ENCODE measurements around the gene VPS26B. TPM values are rescaled to one million over a fixed set of nuclear protein-coding genes. Genes with fewer than 3 reads are reported as not detected.

VPS26B gene
- total and polyA plus RNA-seq, 9 of the 15 experiments (the other 6 are each of a cell fraction or from before 2014, with no cell fraction given): 3.5 to 43.3 (median 27.4) TPM

DNA sequence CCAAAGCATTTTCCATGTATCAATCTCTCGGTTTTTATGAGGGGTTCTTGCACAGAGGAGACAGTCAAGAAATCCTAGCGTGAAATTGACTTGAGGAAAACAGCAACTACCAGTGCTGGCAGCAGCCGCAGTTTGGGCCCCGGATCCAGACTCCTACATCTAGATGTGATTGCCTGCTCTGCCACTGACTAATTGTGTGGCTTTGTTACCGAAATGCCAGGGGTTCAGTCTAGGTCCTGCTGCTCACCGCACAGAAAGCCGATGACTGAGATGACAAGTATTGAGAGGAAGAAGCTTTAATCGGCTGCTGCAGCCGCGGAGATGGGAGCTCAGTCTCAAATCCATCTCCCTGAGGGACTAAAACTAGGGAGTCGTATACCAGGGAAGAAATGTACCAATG lies 43.5 kb downstream of the VPS26B start (continued):
- TF ChIP-seq PRPF4 (IDR thresholded peaks at IDR 0.05; ENCODE audit: insufficient read depth, low read depth, low read length, poor library complexity, severe bottlenecking) (no peak), ARNT (IDR thresholded peaks at IDR 0.05) (no peak), RBFOX2 (IDR thresholded peaks at IDR 0.05; ENCODE audit: low read depth, low read length) (no peak)

GRCh38 chr11:134270250-134270714 lies 45.8 kb downstream of the VPS26B start:
- ChIA-PET POLR2A (interaction anchor here (0.6 kb wide), 2 partner anchors 9 to 22 kb away, joined by 3 to 5 read pairs; no protein-coding TSS in a partner anchor), CTCF (ENCODE audit: low intra/inter-chr PET ratio) (no interaction called here)
- in situ Hi-C loops (cut with MboI): no loop called here
- H3K27ac ChIP-seq (ENCODE audit: extremely low read depth, low read depth, low read length): no peak overlapping the region
- H3K36me3 ChIP-seq (ENCODE audit: control insufficient read depth, insufficient read depth, low read length): no peaks in the 10 kb centered on the region
- no TSS peak for BruUV-seq (replicated peaks)
- H2AFZ ChIP-seq (ENCODE audit: low read depth, low read length): no peak overlapping the region
- intact Hi-C loops (cut with micrococcal nuclease): loop anchor here (5.0 kb wide), 1 partner anchor 52 kb away; no protein-coding TSS in a partner anchor
- no peak overlapping the region for H3K4me3 ChIP-seq
- H3K79me2 ChIP-seq (ENCODE audit: control insufficient read depth, insufficient read depth, low read length): no peaks in the 10 kb centered on the region
- 3% methylated on average over 5 of the region's 5 CpGs for WGBS (ENCODE audit: insufficient coverage, low coverage, missing lambda C conversion rate)
- peaks cover 22 to 47% of the 10 kb centered on the region in 2 experiments for H3K27me3 ChIP-seq (ENCODE audit: control insufficient read depth in 2 of 2, insufficient read depth in 2 of 2, low read length in 2 of 2)
- peaks cover 0 to 4% of the 10 kb centered on the region in 2 experiments; a peak in 2 of 5 replicates for H3K4me1 ChIP-seq (replicated peaks in 1 of 2; ENCODE audit: control insufficient read depth in 2 of 2, insufficient read depth in 2 of 2, low read length in 2 of 2)
- no peak overlapping the region for H3K9ac ChIP-seq (ENCODE audit: insufficient read depth in 1 of 2, low read depth in 2 of 2, low read length in 2 of 2)
- no peaks in the 10 kb centered on the region for H4K20me1 ChIP-seq (replicated peaks; ENCODE audit: control insufficient read depth, insufficient read depth, low read length)
- no peaks in the 10 kb centered on the region for H3K9me3 ChIP-seq (replicated peaks; ENCODE audit: control insufficient read depth, insufficient read depth, low read depth, low read length)
- H3K9me1 ChIP-seq (ENCODE audit: control insufficient read depth, insufficient read depth, low read length): no peaks in the 10 kb centered on the region
- FAIRE-seq (no peak), DNase-seq (ENCODE audit: extremely low read depth in 1 of 4, low spot score in 3 of 4) (peak in 3 of 4 experiments; percentile 43 to 54 (median 51)), ATAC-seq (peak; percentile 69)
- TF ChIP-seq ZNF217 (CRISPR knock-in tag; IDR thresholded peaks at IDR 0.05) (no peak), RAD21 (CRISPR knock-in tag; conservative IDR thresholded peaks at IDR 0.05 in 1 of 2, IDR thresholded peaks at IDR 0.05 in 1 of 2) (peak in 1 of 2 experiments; percentile 49; a peak in 2 of 4 replicates), DEAF1 (CRISPR knock-in tag; IDR thresholded peaks at IDR 0.05) (0 out of 2 replicates have a peak, but pooled peaks have one; percentile 9), ZNF644 (tag; IDR thresholded peaks at IDR 0.05; ENCODE audit: low read depth) (no peak)
- TF ChIP-seq, protein P1, sequence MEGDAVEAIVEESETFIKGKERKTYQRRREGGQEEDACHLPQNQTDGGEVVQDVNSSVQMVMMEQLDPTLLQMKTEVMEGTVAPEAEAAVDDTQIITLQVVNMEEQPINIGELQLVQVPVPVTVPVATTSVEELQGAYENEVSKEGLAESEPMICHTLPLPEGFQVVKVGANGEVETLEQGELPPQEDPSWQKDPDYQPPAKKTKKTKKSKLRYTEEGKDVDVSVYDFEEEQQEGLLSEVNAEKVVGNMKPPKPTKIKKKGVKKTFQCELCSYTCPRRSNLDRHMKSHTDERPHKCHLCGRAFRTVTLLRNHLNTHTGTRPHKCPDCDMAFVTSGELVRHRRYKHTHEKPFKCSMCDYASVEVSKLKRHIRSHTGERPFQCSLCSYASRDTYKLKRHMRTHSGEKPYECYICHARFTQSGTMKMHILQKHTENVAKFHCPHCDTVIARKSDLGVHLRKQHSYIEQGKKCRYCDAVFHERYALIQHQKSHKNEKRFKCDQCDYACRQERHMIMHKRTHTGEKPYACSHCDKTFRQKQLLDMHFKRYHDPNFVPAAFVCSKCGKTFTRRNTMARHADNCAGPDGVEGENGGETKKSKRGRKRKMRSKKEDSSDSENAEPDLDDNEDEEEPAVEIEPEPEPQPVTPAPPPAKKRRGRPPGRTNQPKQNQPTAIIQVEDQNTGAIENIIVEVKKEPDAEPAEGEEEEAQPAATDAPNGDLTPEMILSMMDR (IDR thresholded peaks at IDR 0.05 in 2 of 3, conservative IDR thresholded peaks at IDR 0.05 in 1 of 3; ENCODE audit: insufficient read depth in 2 of 3, low read depth in 1 of 3, low read length in 3 of 3): peak; percentile 27 to 35 (median 33); a peak in 1 of 6 replicates
- no peak overlapping the region for H3K4me2 ChIP-seq (ENCODE audit: insufficient read depth, low read length)

All from K562 (cell line).